Neural progenitor cell (in vitro differentiated cells): ENCODE results near the gene SPAG9. TPM values are rescaled to one million over a fixed set of nuclear protein-coding genes. Genes with fewer than 3 reads are reported as not detected.

Experiments used
- DNase-seq: peaks from one replicate; pipeline ENCODE4 v3.0.0-alpha.2; 2016; ENCODE audit warnings: low spot score
- H2AFZ ChIP-seq: fragments of 200-600 bp; sonication (generic); replicated peaks from 2 replicates; pipeline ENCODE4 v1.6.1; 2016; ENCODE audit warnings: antibody characterized with exemption
- H3F3A ChIP-seq: fragments of 200-600 bp; sonication (generic); 2 replicates; pipeline ENCODE4 v1.6.1; 2016; ENCODE audit warnings: antibody characterized with exemption, low read depth
- H3K27ac ChIP-seq: fragments of 200-600 bp; sonication (generic); 2 replicates; pipeline ENCODE4 v1.5.1; 2016; ENCODE audit warnings: mild to moderate bottlenecking
- H3K27me3 ChIP-seq: fragments of 200-600 bp; sonication (generic); 2 replicates; pipeline ENCODE4 v1.6.1; 2016; ENCODE audit warnings: mild to moderate bottlenecking, moderate library complexity
- H3K36me3 ChIP-seq: fragments of 200-600 bp; sonication (generic); 2 replicates; pipeline ENCODE4 v1.5.1; 2016
- H3K4me1 ChIP-seq: fragments of 200-600 bp; sonication (generic); 2 replicates; pipeline ENCODE4 v1.6.1; 2016; ENCODE audit warnings: mixed run types
- H3K4me2 ChIP-seq: fragments of 200-600 bp; sonication (generic); 2 replicates; pipeline ENCODE4 v1.6.1; 2016
- H3K4me3 ChIP-seq: fragments of 200-600 bp; sonication (generic); 2 replicates; pipeline ENCODE4 v1.5.1; 2016
- H3K79me2 ChIP-seq: fragments of 200-600 bp; sonication (generic); 2 replicates; pipeline ENCODE4 v1.6.1; 2016; ENCODE audit warnings: low read depth
- H3K9ac ChIP-seq: fragments of 200-600 bp; sonication (generic); 2 replicates; pipeline ENCODE4 v1.6.1; 2016
- H3K9me3 ChIP-seq: fragments of 200-600 bp; sonication (generic); 2 replicates; pipeline ENCODE4 v1.5.1; 2016; ENCODE audit warnings: low read depth
- H4K20me1 ChIP-seq: fragments of 200-600 bp; sonication (generic); 2 replicates; pipeline ENCODE4 v1.6.1; 2016; ENCODE audit warnings: low read depth
- H3K27ac Mint-ChIP-seq: 3 replicates; pipeline ENCODE4 v1.8.0; 2021; ENCODE audit warnings: mixed read lengths
- H3K27me3 Mint-ChIP-seq: 2 replicates; pipeline ENCODE4 v1.8.0; 2022; ENCODE audit warnings: low read depth, mild to moderate bottlenecking, inconsistent platforms, moderate library complexity, mixed read lengths; ENCODE audit not compliant: insufficient read depth
- H3K36me3 Mint-ChIP-seq: 3 replicates; pipeline ENCODE4 v1.8.0; 2021; ENCODE audit warnings: mixed read lengths
- H3K4me1 Mint-ChIP-seq: 3 replicates; pipeline ENCODE4 v1.8.0; 2021; ENCODE audit warnings: mixed read lengths
- H3K4me3 Mint-ChIP-seq: 3 replicates; pipeline ENCODE4 v1.8.0; 2021; ENCODE audit warnings: mild to moderate bottlenecking, moderate library complexity, mixed read lengths
- H3K9me3 Mint-ChIP-seq: 3 replicates; pipeline ENCODE4 v1.8.0; 2020; ENCODE audit warnings: mixed read lengths
- EZH2 ChIP-seq: fragments of 200-600 bp; sonication (generic); IDR thresholded peaks from 2 replicates; pipeline ENCODE4 v1.6.1; 2017; ENCODE audit warnings: antibody characterized with exemption, mild to moderate bottlenecking, moderate library complexity
- EZH2phosphoT487 ChIP-seq: fragments of 200-600 bp; sonication (generic); IDR thresholded peaks from 2 replicates; pipeline ENCODE4 v1.6.1; 2017; ENCODE audit warnings: antibody characterized with exemption
- total RNA-seq: library from RNA; depleted of rRNA; stranded (reverse); fragments of >200 nt; gene quantifications from 2 replicates; pipeline ENCODE4 v1.2.3, GENCODE V29; 2015; ENCODE audit warnings: low replicate concordance
- TF ChIP-seq, protein P1 (sequence below): fragments of 200-600 bp; sonication (generic); IDR thresholded peaks from 2 replicates; pipeline ENCODE4 v1.5.1; 2017; ENCODE audit warnings: antibody characterized with exemption, mild to moderate bottlenecking

The SPAG9 gene
- total RNA-seq, 1 donor from 2014 or later = 99.5 TPM

DNA sequence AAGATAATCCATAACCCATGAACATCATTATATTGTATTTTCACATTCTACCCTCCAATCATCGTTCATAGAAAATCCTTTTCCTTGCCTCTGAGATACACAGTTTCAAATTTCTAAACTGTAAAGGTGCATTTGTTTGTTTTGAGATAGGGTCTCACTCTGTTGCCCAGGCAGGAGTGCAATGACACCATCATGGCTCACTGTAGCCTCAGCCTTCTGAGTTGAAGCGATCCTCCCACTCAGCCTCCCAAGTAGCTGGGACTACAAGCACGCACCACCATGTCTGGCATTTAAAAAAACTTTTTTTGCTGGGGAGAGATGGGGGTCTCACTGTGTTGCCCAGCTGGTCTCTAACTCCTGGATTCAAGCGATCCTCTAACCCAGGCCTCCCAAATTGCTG is 196.4 kb downstream of the SPAG9 start:
- no peaks in the 10 kb centered on the region for H3K79me2 ChIP-seq
- no peak overlapping the region for H3K4me2 ChIP-seq
- H2AFZ ChIP-seq = no peak overlapping the region
- no peak for DNase-seq
- H3K36me3 Mint-ChIP-seq = no peaks in the 10 kb centered on the region
- no peak overlapping the region for H3K4me3 ChIP-seq
- H3K27ac Mint-ChIP-seq = no peak overlapping the region
- peaks cover 19% of the 10 kb centered on the region for H3K4me1 ChIP-seq
- peaks cover 46% of the 10 kb centered on the region for H3K4me1 Mint-ChIP-seq
- H3K27me3 ChIP-seq = no peaks in the 10 kb centered on the region
- no peak overlapping the region for H3K9ac ChIP-seq
- TF ChIP-seq EZH2 (no peak), EZH2phosphoT487 (no peak)
- TF ChIP-seq, protein P1, sequence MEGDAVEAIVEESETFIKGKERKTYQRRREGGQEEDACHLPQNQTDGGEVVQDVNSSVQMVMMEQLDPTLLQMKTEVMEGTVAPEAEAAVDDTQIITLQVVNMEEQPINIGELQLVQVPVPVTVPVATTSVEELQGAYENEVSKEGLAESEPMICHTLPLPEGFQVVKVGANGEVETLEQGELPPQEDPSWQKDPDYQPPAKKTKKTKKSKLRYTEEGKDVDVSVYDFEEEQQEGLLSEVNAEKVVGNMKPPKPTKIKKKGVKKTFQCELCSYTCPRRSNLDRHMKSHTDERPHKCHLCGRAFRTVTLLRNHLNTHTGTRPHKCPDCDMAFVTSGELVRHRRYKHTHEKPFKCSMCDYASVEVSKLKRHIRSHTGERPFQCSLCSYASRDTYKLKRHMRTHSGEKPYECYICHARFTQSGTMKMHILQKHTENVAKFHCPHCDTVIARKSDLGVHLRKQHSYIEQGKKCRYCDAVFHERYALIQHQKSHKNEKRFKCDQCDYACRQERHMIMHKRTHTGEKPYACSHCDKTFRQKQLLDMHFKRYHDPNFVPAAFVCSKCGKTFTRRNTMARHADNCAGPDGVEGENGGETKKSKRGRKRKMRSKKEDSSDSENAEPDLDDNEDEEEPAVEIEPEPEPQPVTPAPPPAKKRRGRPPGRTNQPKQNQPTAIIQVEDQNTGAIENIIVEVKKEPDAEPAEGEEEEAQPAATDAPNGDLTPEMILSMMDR = no peak
- H3K27ac ChIP-seq = no peak overlapping the region
- H3K27me3 Mint-ChIP-seq = peaks cover 27% of the 10 kb centered on the region
- no peaks in the 10 kb centered on the region for H4K20me1 ChIP-seq
- peaks cover 13% of the 10 kb centered on the region for H3F3A ChIP-seq
- no peak overlapping the region for H3K4me3 Mint-ChIP-seq
- no peaks in the 10 kb centered on the region for H3K36me3 ChIP-seq
- H3K9me3 ChIP-seq = no peaks in the 10 kb centered on the region
- no peaks in the 10 kb centered on the region for H3K9me3 Mint-ChIP-seq

DNA sequence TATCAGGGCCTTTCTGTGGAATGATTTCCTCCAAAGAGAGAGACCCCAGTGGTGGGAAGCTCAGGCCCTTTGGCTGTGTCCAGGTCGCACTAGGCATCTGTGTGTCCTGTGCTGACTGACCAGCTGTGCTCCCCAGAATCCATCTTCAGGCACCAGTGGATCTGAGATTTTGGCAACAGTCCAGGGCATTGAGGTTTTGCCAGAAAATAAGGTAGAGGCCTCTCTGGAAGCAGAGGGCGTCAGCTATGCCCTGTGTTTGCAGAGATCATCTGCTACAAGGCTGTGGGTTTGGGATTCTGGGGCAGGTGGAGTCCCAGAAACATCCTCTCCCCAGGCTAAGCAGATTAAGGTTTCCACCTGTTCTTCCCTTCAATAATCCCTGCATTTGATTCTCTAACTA is 197.1 kb downstream of the SPAG9 start:
- no peaks in the 10 kb centered on the region for H3K36me3 ChIP-seq
- no peak overlapping the region for H2AFZ ChIP-seq
- H3K79me2 ChIP-seq = no peaks in the 10 kb centered on the region
- peaks cover 24% of the 10 kb centered on the region for H3K27me3 Mint-ChIP-seq
- TF ChIP-seq, protein P1 = no peak
- TF ChIP-seq EZH2phosphoT487 = no peak
- no peak for TF ChIP-seq EZH2
- H3K36me3 Mint-ChIP-seq = no peaks in the 10 kb centered on the region
- no peaks in the 10 kb centered on the region for H3K27me3 ChIP-seq
- no peaks in the 10 kb centered on the region for H4K20me1 ChIP-seq
- no peaks in the 10 kb centered on the region for H3K9me3 ChIP-seq
- H3K9ac ChIP-seq = no peak overlapping the region
- no peak overlapping the region for H3K4me3 ChIP-seq
- no peak overlapping the region for H3K4me3 Mint-ChIP-seq
- no peak for DNase-seq
- H3K4me1 ChIP-seq = peaks cover 26% of the 10 kb centered on the region
- peaks cover 13% of the 10 kb centered on the region for H3F3A ChIP-seq
- H3K4me1 Mint-ChIP-seq = peaks cover 46% of the 10 kb centered on the region
- no peak overlapping the region for H3K27ac Mint-ChIP-seq
- no peak overlapping the region for H3K4me2 ChIP-seq
- no peaks in the 10 kb centered on the region for H3K9me3 Mint-ChIP-seq
- H3K27ac ChIP-seq = no peak overlapping the region

GRCh38 chr17:50922721-50923405 is 197.8 kb downstream of the SPAG9 start:
- no peak for DNase-seq
- TF ChIP-seq, protein P1 = no peak
- TF ChIP-seq EZH2phosphoT487 = no peak
- TF ChIP-seq EZH2 = no peak
- Mint-ChIP-seq H3K4me3 (no peak overlapping the region), H3K27me3 (peaks cover 17% of the 10 kb centered on the region), H3K27ac (no peak overlapping the region), H3K36me3 (no peaks in the 10 kb centered on the region), H3K9me3 (no peaks in the 10 kb centered on the region), H3K4me1 (peaks cover 54% of the 10 kb centered on the region)
- no peaks in the 10 kb centered on the region for H4K20me1 ChIP-seq
- no peaks in the 10 kb centered on the region for H3K79me2 ChIP-seq
- H3K9me3 ChIP-seq = no peaks in the 10 kb centered on the region
- H2AFZ ChIP-seq = no peak overlapping the region
- no peaks in the 10 kb centered on the region for H3K36me3 ChIP-seq
- no peaks in the 10 kb centered on the region for H3K27me3 ChIP-seq
- no peak overlapping the region for H3K27ac ChIP-seq
- H3K4me3 ChIP-seq = no peak overlapping the region
- H3K4me1 ChIP-seq = peaks cover 33% of the 10 kb centered on the region
- no peak overlapping the region for H3K9ac ChIP-seq
- H3F3A ChIP-seq = peaks cover 13% of the 10 kb centered on the region
- H3K4me2 ChIP-seq = no peak overlapping the region
